Spleen (tissue), 7 donors: Measurements from ENCODE around the gene ARL13B.

Source experiments
- POLR2A ChIP-seq, 3 donors: fragments of 450-650 bp; IDR thresholded peaks; one replicate each; pipeline ENCODE4 v1.5.1; 2017; ENCODE audit warnings: antibody characterized with exemption in 3 of 3, mild to moderate bottlenecking in 1 of 3
- POLR2AphosphoS5 ChIP-seq, 3 donors: sonication (generic); formaldehyde crosslinking; IDR thresholded peaks; one replicate each; pipeline ENCODE4 v1.5.1; 2017; ENCODE audit warnings: antibody characterized with exemption in 3 of 3
- TF ChIP-seq, protein P1 (sequence below), 11 experiments: fragments of 200-600 bp in 7 of 11; fragments of 450-650 bp in 4 of 11; sonication (generic) in 4 of 11; IDR thresholded peaks in 8 of 11; conservative IDR thresholded peaks in 3 of 11; 1 replicate in 7 of 11; 2 replicates in 4 of 11; pipeline versions ENCODE4 v1.4.0 to v1.8.0; 2016 to 2021; ENCODE audit warnings: antibody characterized with exemption in 11 of 11, inconsistent platforms in 4 of 11, mild to moderate bottlenecking in 1 of 11
- donor health status: DM: no; HTN: no; CAD: no; lungs with moderate emphysema.
- donor health status: DM: no; HTN: no; CAD: no.
- donor health status: DM: no; HTN: no; CAD: no.

GRCh38 chr3:93969443-93969842, 10.5 kb upstream of the ARL13B start:
- TF ChIP-seq, protein P1, sequence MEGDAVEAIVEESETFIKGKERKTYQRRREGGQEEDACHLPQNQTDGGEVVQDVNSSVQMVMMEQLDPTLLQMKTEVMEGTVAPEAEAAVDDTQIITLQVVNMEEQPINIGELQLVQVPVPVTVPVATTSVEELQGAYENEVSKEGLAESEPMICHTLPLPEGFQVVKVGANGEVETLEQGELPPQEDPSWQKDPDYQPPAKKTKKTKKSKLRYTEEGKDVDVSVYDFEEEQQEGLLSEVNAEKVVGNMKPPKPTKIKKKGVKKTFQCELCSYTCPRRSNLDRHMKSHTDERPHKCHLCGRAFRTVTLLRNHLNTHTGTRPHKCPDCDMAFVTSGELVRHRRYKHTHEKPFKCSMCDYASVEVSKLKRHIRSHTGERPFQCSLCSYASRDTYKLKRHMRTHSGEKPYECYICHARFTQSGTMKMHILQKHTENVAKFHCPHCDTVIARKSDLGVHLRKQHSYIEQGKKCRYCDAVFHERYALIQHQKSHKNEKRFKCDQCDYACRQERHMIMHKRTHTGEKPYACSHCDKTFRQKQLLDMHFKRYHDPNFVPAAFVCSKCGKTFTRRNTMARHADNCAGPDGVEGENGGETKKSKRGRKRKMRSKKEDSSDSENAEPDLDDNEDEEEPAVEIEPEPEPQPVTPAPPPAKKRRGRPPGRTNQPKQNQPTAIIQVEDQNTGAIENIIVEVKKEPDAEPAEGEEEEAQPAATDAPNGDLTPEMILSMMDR (IDR thresholded peaks at IDR 0.05 in 8 of 11, conservative IDR thresholded peaks at IDR 0.05 in 3 of 11) = no peak
- no peak for TF ChIP-seq POLR2AphosphoS5 (IDR thresholded peaks at IDR 0.05)
- TF ChIP-seq POLR2A (IDR thresholded peaks at IDR 0.05) = no peak
